AG20443 (cell line): ENCODE data around the gene MACC1.

Source experiments
- DNase-seq: peaks from one replicate; pipeline ENCODE4 v3.0.0; 2012; ENCODE audit warnings: low spot score, mixed read lengths

Gene MACC1, protein sequence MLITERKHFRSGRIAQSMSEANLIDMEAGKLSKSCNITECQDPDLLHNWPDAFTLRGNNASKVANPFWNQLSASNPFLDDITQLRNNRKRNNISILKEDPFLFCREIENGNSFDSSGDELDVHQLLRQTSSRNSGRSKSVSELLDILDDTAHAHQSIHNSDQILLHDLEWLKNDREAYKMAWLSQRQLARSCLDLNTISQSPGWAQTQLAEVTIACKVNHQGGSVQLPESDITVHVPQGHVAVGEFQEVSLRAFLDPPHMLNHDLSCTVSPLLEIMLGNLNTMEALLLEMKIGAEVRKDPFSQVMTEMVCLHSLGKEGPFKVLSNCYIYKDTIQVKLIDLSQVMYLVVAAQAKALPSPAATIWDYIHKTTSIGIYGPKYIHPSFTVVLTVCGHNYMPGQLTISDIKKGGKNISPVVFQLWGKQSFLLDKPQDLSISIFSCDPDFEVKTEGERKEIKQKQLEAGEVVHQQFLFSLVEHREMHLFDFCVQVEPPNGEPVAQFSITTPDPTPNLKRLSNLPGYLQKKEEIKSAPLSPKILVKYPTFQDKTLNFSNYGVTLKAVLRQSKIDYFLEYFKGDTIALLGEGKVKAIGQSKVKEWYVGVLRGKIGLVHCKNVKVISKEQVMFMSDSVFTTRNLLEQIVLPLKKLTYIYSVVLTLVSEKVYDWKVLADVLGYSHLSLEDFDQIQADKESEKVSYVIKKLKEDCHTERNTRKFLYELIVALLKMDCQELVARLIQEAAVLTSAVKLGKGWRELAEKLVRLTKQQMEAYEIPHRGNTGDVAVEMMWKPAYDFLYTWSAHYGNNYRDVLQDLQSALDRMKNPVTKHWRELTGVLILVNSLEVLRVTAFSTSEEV

DNA sequence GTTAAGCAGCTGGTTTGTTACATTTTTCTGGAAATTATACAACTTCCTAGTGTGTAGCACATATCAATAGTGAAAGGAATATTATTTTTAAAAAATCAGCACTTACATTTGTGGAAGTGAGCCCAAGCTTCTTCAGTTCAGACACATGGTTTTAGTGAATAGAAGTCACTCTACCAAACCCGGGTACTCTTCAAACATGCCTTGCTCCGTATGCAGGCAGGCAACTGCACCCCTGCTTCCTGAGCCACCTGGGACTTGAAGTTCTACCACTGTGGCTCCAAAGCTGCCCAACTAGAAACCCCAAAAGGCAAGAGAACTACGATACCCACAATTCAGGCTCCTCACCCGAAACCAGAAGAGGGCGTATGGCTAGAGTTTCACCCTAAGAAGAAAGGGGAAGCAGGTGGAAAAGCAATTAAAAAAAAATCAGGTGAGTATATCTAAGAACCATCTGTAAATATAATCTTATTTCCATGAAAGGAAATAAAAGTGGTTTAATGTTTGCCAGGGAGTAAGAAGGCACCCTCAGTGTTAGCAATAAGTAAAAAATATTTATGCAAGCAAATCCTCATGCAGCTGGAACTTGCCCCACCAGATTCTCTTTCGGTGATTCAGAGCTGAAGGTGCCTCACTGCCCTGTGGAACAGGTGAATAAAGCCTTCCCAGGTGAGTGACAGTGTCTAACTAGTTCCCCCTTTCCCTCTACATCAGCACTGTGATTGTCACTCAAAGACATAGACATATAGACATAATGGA is at the start of gene MACC1:
Gene MACC1, minus strand, starts transcription at position 192 of the 756 bp plus-strand sequence. CDS start 55,522 bp downstream, outside the sequence.
- no peak for DNase-seq

DNA sequence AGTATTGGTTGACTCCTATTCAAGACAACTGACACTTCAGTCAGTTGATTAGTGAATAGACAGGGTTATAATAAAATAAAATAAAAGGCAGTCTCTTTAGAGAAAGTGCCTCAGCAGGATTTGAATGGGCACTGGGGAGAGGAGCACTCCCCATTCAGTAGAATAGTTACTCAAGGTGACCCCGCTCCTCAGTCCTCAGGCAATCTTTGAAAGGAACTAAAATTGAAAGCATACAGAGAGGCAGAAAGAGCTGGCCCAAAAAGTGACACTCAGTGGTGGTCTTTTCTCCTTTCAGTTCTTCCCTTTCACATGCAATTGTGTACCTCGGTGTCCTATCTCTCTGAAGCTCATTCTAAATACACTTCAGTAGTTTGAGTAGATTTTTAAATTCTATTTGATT is 47.4 kb upstream of the MACC1 start:
- DNase-seq: no peak

DNA sequence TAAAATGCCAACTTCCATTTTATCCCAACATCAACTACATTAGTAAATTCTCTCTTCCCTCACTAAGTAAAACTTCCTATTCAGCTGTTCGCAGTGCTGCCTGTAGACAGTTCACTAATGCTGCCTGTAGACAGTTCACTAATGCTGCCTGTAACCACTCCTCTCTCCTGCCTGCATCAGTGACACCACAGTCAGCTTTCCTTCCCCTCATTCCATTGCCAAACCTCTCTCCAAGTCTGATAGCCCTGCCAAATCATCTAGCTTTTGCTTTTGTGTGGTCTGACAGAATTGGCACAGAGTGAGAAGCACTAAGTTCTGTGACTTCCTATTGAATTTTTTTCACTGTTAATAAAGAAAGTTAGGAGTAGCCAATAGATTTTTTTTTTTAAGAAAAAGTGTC is 43.0 kb upstream of the MACC1 start:
- DNase-seq: peak; percentile 40

DNA sequence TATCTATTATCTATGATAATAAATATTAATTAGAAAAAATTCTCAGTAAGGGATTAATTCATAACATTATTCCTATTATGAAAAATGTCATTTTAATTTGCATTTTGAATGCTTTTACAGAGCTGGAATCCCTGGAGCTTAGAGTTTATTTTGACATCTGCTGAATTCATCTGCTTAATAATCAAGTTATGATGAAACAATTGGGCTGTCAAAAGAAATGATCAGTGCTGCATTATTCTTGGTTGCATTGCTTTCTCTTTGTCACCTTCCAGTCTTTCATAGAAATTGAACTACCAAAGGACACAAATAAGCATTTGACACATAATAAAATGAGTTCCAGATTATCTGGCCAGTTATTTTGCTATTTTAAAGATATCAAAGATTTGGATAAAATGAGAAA is 40.0 kb upstream of the MACC1 start:
- no peak for DNase-seq

DNA sequence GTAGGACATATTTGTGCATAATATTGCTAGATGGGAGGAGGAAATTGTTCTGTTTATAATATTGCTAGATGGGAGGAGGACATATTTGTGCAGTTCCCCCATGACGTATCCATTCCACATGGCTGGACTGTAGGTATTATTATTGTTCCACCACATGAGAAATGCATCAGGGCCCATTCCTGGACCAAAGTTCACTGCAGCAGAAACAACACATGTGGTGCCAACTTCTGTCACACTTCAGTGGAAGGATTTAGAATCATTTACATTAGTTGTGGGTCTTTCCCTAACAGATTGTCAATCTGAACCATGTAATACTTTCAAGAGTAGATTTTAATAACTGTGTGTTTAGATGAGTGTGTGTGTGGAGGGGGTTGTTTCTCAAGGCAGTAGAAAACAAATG is 32.7 kb upstream of the MACC1 start:
- no peak for DNase-seq

DNA sequence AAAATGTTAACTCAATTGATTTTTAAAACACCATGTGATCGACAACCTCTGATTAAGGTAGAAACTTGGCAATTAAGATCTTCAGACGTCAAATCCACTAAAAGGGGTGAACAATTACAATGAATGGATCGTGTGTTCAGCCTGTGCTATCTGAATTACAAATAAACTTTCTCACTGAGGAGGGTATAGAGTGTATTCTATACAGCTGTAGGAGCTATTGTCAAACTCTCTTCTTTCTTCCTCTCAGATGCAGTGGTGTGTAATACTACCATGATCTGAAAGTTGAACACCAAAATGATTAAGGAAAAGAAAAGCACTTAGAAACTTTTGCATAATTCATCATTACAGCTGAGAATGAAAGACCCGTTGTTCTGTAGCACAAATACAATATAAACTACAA is 32.2 kb upstream of the MACC1 start:
- DNase-seq: no peak

DNA sequence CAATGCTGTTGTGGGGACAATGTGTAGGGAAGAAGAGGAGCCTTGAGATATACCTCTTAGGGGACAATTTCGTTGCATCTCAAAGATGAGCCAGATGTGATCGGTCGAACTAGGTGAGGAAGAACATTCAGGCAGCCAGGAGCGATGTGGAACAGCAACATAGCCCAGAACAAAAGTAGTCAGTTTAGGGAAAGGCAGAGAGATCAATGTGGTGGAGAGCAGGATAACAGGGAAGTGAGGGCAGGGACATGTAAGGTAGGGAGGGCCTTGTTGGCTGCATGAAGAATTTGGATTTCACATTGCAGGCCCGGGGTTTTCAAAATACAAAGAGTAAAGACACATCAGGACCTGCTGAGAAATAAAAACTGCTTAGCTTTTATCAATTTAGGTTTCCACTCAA is 29.1 kb upstream of the MACC1 start:
- DNase-seq: no peak

DNA sequence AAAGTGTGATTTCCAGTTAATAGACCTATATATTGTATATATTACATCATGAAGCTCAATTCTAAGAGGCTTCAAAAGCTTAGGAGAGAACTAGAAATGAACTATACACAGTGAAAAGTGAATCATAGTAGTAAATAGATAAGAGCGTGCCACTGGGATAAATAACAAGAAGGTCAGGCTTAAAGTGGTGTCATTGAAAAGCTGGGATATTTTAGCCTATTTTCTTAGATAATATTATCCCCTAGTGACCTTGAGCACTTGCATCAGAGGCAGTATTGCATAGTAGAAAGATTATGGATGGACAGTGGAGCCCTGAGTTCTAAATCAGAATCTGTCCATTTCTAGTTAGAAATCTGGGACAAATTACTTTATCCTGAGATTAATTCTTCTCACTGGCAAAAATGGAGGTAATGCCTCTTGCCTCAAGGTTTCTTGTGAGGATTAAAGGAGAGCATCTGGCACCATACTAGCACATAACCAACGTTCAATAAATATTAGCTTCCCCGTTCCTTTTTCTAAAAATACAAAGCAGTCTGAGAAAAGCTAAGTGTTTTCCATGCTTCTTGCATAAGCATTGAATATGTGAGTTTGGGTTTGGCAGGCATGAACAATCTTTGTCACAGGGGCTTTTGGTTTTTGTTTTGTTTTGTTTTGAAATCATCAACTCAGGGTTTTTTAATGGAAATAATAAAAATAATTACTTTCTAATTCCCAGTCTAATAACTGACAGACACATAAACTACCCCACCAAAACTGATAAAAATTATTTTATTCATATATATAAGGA is 27.3 kb upstream of the MACC1 start:
- no peak for DNase-seq

DNA sequence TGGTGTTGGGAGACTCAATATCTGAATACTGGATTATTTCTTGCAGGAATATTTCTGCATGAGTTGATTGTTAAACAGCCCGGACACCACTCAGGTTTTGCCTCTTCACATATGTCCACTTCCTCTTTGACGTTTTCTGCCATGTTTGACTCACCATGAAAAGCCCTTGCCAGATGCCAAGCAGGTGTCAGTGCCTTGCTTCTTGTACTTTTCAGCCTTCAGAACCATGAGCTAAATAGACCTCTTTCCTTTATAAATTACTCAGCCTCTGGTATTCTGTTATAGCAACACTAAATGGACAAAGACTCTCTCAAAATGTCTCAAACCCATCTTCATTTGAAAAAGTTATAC is 24.7 kb upstream of the MACC1 start:
- DNase-seq: no peak

DNA sequence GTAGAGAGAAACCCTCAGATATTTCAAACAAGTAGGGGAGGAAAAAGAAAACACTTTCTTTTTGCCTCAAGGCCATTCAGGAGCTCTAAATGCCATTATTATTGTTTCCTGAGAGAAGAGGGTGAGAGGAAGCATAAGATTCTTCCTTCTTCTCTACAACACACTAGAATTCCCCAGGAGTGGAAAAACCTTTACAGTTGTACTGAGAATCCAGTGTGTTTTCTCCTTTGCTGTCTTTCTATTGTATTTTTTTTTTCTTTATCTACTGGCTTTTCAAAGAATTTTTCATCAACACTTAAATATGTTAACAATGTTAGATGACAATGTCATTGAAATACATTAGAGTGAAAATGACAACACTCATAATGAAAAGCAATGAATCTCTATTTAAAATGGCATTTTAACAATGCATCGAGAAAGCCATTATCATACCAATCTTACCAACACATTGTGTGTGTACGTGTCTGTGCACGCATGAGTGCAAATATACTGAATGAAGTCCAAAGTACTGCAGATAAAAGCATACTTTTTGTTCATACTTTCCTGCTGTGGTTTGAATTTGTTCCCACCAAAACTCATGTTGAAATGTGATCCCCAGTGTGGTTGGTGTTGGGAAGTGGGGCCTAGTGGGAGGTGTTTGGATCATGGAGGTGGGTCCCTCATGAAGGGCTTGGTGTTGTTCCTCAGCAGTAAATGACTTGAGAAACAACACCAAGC is 24.2 kb upstream of the MACC1 start:
- DNase-seq: peak; percentile 58

DNA sequence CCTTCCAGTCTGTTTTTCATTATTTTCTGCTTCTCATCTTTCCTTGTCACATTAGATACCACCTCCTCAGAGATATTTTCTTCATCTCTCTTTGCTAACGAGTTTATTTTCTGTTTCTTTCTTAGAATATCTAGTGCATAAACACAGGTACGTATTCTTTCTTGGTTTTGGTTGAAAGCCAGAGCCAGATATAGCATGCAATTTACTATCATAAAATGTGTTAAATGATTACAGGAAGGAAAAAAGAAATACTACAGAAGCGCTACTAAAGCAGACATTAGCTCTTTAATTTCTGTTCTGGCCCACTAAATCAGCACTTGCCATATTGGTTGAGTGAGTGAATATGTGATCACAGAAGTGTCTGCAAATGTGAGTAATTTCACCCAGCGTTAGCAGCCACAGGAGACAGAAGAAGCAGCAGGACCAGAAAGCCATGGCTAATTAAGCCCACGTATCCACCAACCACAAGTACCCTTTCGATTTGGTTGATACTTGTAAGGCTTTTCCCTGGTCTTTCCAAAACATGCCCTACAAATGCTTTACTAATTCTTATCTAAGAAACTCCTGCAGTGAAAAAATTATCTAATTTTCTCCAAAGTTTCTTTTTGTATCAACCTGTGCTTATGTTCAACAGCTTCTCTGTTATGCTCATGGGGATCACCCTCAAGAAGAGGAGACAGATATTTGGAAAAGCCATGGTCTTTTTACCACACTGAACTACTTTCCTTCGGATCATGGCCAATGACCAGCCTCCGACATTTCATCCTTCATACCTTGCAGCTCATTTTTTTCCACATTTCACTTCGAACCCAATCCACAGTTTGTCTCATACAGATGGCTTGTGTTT is 23.1 kb upstream of the MACC1 start:
- DNase-seq: no peak

DNA sequence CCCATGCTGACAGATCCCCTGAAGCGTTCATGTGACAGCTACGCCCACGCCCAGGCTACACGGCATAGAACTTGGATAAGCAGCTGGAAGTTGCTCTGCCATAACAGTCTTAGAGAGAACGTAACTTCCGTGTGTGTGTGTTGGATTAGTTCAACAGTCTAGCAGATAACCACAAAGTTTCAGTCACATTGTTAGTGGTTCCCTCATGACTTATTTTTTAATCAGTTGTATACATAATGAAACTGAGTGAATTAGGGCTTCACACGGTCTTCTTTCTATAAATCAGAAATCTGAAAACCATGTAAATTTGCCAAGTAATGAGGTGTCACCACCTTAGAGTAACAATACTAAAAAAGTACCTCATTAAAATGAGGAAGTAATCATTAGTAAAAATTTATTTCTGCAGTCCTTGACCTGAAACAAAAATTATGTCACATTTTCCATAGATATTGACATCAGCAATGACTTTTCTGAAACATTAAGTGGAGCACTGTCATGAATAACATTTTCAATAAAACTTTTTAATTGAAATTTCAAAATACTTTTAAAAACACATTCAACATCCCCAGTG is 21.7 kb upstream of the MACC1 start:
- DNase-seq: no peak

DNA sequence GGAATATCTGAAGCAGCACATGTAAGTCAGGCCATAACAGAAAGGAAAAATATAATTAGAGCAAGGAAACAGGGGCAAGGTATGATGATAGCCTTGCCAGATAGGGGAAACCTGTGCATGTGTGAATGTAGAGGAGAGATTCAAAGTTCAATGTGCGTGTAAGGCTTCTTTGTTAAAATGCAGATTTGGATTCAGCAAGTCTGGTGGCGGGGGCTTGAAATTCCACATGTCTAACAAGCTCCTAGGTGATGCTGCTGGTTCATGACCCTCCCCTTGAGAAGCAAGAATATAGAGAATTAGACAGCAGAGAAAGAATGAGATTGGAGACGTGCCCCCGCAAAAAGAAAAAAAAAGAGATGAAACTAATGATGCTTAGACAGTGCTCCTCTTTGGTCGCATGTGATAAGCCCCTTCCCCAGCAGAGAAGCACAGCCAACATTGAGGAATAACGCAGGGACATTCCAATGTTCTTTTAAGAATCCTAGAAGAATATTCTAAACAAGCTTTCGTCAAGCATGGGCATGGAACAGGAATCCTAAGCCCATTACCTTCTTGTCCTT is 21.1 kb upstream of the MACC1 start:
- DNase-seq: no peak

DNA sequence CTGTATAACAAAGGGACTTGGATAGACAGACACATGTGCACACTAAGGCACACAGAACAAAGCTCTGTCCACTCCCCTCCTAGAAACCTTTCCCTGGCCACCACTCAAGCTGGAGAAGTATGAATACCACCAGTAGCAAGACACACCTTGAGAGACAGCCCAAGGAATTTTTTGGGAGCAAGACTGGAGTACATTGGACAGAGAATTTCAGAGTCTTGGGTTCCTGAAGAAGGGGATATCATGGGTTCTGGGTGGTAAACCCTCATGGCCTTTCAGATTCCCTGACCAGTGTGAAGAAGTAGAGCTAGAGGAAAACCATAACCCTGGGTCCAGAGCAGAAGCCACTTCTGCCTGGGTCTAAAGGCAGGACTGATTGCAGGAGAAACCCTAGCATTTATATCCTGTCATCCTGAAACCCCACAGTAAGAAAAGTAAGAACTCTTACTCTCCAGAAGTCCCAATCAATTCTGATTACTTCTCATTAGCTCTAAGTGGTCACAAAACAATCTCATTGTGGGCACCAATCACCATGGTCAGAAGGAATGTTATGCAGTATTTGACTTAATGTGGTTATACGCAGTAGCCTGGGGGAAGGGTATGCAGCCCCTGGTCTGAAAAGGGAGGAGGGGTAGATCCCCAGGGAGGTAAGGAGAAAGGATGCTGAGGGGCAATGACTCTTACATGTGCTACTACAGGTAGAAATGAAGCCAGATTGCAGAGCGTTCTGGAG is 20.4 kb upstream of the MACC1 start:
- DNase-seq: no peak

DNA sequence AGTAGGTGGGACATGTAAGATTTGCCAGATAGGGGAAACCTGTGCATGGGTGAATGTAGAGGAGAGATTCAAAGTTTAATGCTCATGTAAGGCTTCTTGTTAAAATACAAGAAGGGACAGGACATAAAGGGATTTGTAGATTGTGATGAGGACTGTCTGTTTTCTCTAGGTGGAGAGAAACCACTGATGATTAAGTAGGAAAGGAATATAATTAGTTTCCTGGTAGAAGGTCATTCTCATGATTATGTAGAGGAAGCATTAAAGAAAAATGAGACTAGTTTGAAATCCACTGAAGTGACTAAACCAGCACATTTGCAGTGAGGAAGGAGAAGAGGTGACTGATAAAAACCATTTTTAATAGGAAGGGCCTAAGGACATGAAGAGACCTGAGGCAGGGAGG is 19.6 kb upstream of the MACC1 start:
- DNase-seq: peak; percentile 14

DNA sequence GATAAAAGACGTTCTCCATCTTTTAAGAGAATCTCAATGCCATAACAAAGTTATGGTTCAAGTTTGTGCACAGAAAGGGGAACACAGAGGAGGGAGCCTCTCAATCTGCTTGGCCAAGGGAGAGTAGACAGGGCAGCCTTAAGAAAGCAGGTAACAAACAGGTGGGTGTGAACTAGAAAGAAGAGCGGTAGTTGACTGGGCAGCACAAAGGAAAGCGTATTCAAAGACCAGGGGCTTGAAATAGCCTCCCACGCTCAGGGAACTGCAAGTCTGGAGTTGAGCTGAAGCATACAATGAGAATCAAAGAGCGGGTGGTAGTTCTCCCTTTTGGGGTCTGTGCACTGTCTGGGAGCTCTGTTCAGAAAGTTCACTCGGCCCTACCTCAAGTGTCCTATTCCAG is 18.9 kb upstream of the MACC1 start:
- no peak for DNase-seq

DNA sequence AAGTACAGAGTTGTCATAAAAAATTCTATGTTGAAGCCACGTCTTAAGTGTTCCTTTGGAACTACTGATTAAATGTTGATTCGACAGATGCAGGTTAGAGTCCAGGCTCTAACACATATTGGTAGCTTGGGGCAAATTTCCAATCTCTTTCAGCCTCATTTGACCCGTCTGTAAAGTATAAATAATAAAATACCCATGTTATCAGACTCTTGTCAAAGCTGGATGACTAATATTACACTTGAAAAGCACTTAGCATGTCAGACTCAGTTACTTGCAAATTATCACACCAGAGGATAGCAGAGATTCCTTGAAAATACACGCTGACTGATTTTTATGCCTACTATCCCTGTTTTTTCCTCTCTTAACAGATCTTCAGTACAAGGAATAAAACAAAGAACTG is 18.1 kb upstream of the MACC1 start:
- DNase-seq: no peak

DNA sequence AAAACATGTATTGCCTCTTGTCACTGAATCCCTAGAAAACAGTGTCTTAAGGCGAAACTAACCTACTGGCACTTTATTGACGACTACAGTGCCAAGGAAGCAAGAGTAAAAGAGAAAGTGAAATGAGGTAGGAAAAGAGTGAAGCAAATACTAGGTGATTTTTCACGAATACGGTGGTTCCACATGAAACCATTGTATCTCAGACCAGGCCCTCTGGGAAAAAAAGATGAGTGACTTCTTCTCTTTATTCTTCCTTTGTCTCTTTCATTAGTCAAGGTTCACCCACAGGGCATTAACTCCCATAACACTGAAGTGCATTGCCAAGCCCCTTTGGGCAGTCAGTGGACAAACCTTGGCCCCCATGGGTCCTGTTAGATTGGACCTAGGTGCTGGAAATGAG is 16.2 kb upstream of the MACC1 start:
- DNase-seq: no peak

DNA sequence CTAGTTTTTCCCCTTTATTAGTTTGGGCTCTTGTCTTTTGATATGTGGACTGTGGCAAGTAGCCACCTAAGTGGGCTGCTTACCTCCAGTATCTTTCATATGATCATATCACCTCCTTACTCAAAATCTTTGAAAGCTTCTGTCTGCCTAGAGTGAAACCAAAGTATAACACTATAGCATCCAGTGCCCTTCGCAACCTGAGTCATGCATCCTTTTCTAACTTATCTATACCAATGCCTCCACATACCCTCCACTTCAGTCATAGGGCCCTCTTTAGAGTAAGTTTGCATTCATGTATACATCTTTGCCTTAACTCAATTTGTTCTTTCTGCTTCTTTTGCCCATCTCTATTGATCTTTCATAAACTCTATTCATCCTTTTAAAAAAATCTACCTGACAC is 15.7 kb upstream of the MACC1 start:
- no peak for DNase-seq
